Neural crest cell (in vitro differentiated cells): ENCODE measurements around the gene ADGRE3. TPM values are rescaled to one million over a fixed set of nuclear protein-coding genes. Genes with fewer than 3 reads are reported as not detected.

Source experiments
- DNase-seq: peaks from one replicate; pipeline ENCODE4 v3.0.0; 2021; ENCODE audit warnings: low read depth, mixed read lengths, low spot score
- H3K27ac Mint-ChIP-seq: one replicate; pipeline ENCODE4 v1.8.0; 2021; ENCODE audit warnings: mild to moderate bottlenecking, mixed read lengths; ENCODE audit not compliant: unreplicated experiment
- H3K27me3 Mint-ChIP-seq: 2 replicates; pipeline ENCODE4 v1.8.0; 2021; ENCODE audit warnings: low read depth, mild to moderate bottlenecking, mixed read lengths
- H3K36me3 Mint-ChIP-seq: 2 replicates; pipeline ENCODE4 v1.8.0; 2021; ENCODE audit warnings: low read depth, mild to moderate bottlenecking, mixed read lengths
- H3K4me1 Mint-ChIP-seq: 2 replicates; pipeline ENCODE4 v1.8.0; 2021; ENCODE audit warnings: mixed read lengths
- H3K4me3 Mint-ChIP-seq: one replicate; pipeline ENCODE4 v1.8.0; 2021; ENCODE audit warnings: mild to moderate bottlenecking, mixed read lengths
- H3K9me3 Mint-ChIP-seq: 2 replicates; pipeline ENCODE4 v1.8.0; 2021; ENCODE audit warnings: mixed read lengths
- CTCF ChIP-seq: fragments of 200-600 bp; sonication (generic); conservative IDR thresholded peaks from 2 replicates; pipeline ENCODE4 v1.5.0; 2021; ENCODE audit warnings: antibody characterized with exemption, mild to moderate bottlenecking
- total RNA-seq: library from RNA; stranded (reverse); gene quantifications from 2 replicates; pipeline ENCODE4 v1.2.1, GENCODE V29; 2021

Gene ADGRE3
- total RNA-seq, 1 donor from 2014 or later: not detected

- TF ChIP-seq CTCF: no peak
- DNase-seq: no peak
- no peaks in the 10 kb centered on the region for H3K36me3 Mint-ChIP-seq
These were observed 19.7 kb downstream of the ADGRE3 start for GRCh38 chr19:14654786-14655560.

GRCh38 chr19:14650161-14650560 lies 24.5 kb downstream of the ADGRE3 start:
- Mint-ChIP-seq H3K9me3 (no peaks in the 10 kb centered on the region), H3K36me3 (no peaks in the 10 kb centered on the region), H3K4me3 (no peak overlapping the region), H3K27ac (no peak overlapping the region), H3K27me3 (peaks cover 61% of the 10 kb centered on the region), H3K4me1 (no peaks in the 10 kb centered on the region)
- DNase-seq: no peak
- TF ChIP-seq CTCF: no peak

More at GRCh38 chr19:14654786-14655560, 19.7 kb downstream of the ADGRE3 start:
- no peak overlapping the region for H3K4me3 Mint-ChIP-seq
- H3K27ac Mint-ChIP-seq: no peak overlapping the region
- H3K27me3 Mint-ChIP-seq: peaks cover 70% of the 10 kb centered on the region
- H3K9me3 Mint-ChIP-seq: no peaks in the 10 kb centered on the region
- no peaks in the 10 kb centered on the region for H3K4me1 Mint-ChIP-seq

- Mint-ChIP-seq H3K27me3 (peaks cover 55% of the 10 kb centered on the region), H3K4me1 (no peaks in the 10 kb centered on the region), H3K36me3 (no peaks in the 10 kb centered on the region), H3K27ac (no peak overlapping the region), H3K9me3 (no peaks in the 10 kb centered on the region), H3K4me3 (no peak overlapping the region)
- DNase-seq: no peak
- no peak for TF ChIP-seq CTCF
These were observed 25.6 kb downstream of the ADGRE3 start for GRCh38 chr19:14649020-14649419.

- Mint-ChIP-seq H3K4me3 (no peak overlapping the region), H3K9me3 (no peaks in the 10 kb centered on the region), H3K36me3 (no peaks in the 10 kb centered on the region)
These were observed 26.1 kb downstream of the ADGRE3 start for GRCh38 chr19:14648506-14648905.

GRCh38 chr19:14639536-14640277 lies 34.9 kb downstream of the ADGRE3 start:
- no peak for TF ChIP-seq CTCF
- DNase-seq: no peak
- Mint-ChIP-seq H3K4me1 (no peaks in the 10 kb centered on the region), H3K27ac (no peak overlapping the region), H3K27me3 (peaks cover 54% of the 10 kb centered on the region), H3K9me3 (peaks cover 6% of the 10 kb centered on the region), H3K36me3 (no peaks in the 10 kb centered on the region), H3K4me3 (no peak overlapping the region)

More at GRCh38 chr19:14648506-14648905, 26.1 kb downstream of the ADGRE3 start:
- DNase-seq: no peak
- H3K27ac Mint-ChIP-seq: no peak overlapping the region
- peaks cover 50% of the 10 kb centered on the region for H3K27me3 Mint-ChIP-seq
- H3K4me1 Mint-ChIP-seq: no peaks in the 10 kb centered on the region
- TF ChIP-seq CTCF: no peak
